Peyer's patch (tissue), 4 donors: ENCODE measurements around the gene RASA3.

Experiments used
- CTCF ChIP-seq, 6 experiments: fragments of 450-650 bp in 4 of 6; fragments of 200-600 bp in 2 of 6; sonication (generic) in 1 of 6; IDR thresholded peaks; one replicate each; pipeline ENCODE4 v1.5.1; 2017 to 2019; ENCODE audit warnings: antibody characterized with exemption in 6 of 6, mild to moderate bottlenecking in 3 of 6, moderate library complexity in 1 of 6
- POLR2A ChIP-seq, 2 donors: fragments of 450-650 bp; IDR thresholded peaks; one replicate each; pipeline ENCODE4 v1.5.1; 2017; ENCODE audit warnings: antibody characterized with exemption in 2 of 2, mild to moderate bottlenecking in 2 of 2, moderate library complexity in 2 of 2

- no peak for TF ChIP-seq CTCF (IDR thresholded peaks at IDR 0.05)
- TF ChIP-seq POLR2A (IDR thresholded peaks at IDR 0.05): no peak
These were observed 77.5 kb downstream of the RASA3 start for GRCh38 chr13:114054830-114055439.
